Measurements from ENCODE around the gene NGDN.

DNA sequence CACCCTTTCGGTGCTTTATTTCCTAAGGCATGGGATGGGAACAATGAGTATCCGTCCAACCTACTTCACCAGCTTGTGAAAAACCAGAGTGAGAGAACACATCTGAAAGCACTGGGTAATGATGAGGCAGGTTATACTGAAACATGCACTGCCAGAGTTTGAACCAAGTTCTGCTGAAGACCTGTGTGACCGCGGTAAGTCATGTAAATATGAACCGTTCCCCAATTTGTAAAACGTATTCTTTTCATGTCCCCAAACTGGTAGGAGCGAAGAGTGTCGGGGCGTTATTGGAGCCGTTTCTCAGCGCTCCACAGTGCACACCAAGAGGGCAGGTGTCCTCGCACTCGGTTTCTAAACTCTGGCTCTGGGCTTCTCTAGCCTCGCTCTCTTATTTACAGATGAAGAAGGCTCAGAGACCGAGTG, 788 bp upstream of the NGDN start:
- TF ChIP-seq NFRKB (IDR thresholded peaks at IDR 0.05) (no peak), FOXK2 (IDR thresholded peaks at IDR 0.05) (no peak), FOXM1 (IDR thresholded peaks at IDR 0.05; ENCODE audit: borderline replicate concordance) (no peak), SP1 (IDR thresholded peaks at IDR 0.05) (no peak), FOXA1 (IDR thresholded peaks at IDR 0.05) (no peak), TARDBP (IDR thresholded peaks at IDR 0.05) (no peak), ARNT (IDR thresholded peaks at IDR 0.05) (no peak)

Data from HEK293T (cell line).